H1 (cell line): Measurements from ENCODE around the gene CALCOCO2. TPM values are rescaled to one million over a fixed set of nuclear protein-coding genes. Genes with fewer than 3 reads are reported as not detected.

Experiments
- CTCF ChIA-PET: fragments of 300-600 bp; sonication (Branson Sonifier 250); formaldehyde crosslinking; loops from one replicate; lab custom pipeline; 2021; ENCODE audit not compliant: partially characterized antibody; lab: Charles Lee
- POLR2A ChIA-PET: fragments of 300-600 bp; sonication (Branson Sonifier 250); formaldehyde crosslinking; loops from one replicate; lab custom pipeline; 2021; ENCODE audit warnings: inconsistent platforms; ENCODE audit not compliant: partially characterized antibody; lab: Charles Lee
- DNase-seq, 2 experiments: peaks; one replicate each; pipeline versions ENCODE4 v3.0.0 to v3.0.0-alpha.2; 2010 to 2022; ENCODE audit warnings: low spot score in 2 of 2, low read depth in 1 of 2, mixed read lengths in 1 of 2
- FAIRE-seq: peaks from 2 replicates; lab custom pipeline; 2011; peaks lifted over from hg19 to GRCh38; lab: Jason Lieb, UNC
- H2AFZ ChIP-seq: 2 replicates; pipeline ENCODE4 v1.8.1; 2012; ENCODE audit warnings: low read length, inconsistent platforms
- H2AK5ac ChIP-seq: 2 replicates; pipeline ENCODE4 v1.6.1; 2013; ENCODE audit warnings: low read depth, low read length
- H2BK120ac ChIP-seq: replicated peaks from 2 replicates; pipeline ENCODE3; 2013; ENCODE audit warnings: low read depth, low read length, inconsistent platforms
- H2BK12ac ChIP-seq: 2 replicates; pipeline ENCODE4 v1.6.1; 2013; ENCODE audit warnings: low read depth, low read length
- H2BK15ac ChIP-seq: 2 replicates; pipeline ENCODE4 v1.6.1; 2013; ENCODE audit warnings: low read length
- H2BK20ac ChIP-seq: 2 replicates; pipeline ENCODE4 v1.6.1; 2013; ENCODE audit warnings: low read length
- H2BK5ac ChIP-seq: 2 replicates; pipeline ENCODE4 v1.6.1; 2013; ENCODE audit warnings: low read depth, low read length
- H3K14ac ChIP-seq: 2 replicates; pipeline ENCODE4 v1.6.1; 2013; ENCODE audit warnings: inconsistent platforms; ENCODE audit not compliant: insufficient read length
- H3K18ac ChIP-seq: 2 replicates; pipeline ENCODE4 v1.6.1; 2013; ENCODE audit warnings: low read length; ENCODE audit errors: extremely low read depth
- H3K23ac ChIP-seq: 2 replicates; pipeline ENCODE4 v1.6.1; 2013; ENCODE audit warnings: inconsistent platforms; ENCODE audit not compliant: insufficient read length
- H3K23me2 ChIP-seq: 2 replicates; pipeline ENCODE4 v1.6.1; 2013; ENCODE audit warnings: low read depth, low read length
- H3K27ac ChIP-seq: 2 replicates; pipeline ENCODE4 v1.6.1; 2011; ENCODE audit warnings: low read depth, low read length, inconsistent platforms
- H3K27me3 ChIP-seq, 4 experiments: replicated peaks in 1 of 4; 1 replicate in 1 of 4; 2 replicates in 3 of 4; pipeline versions ENCODE4 v1.6.1 to v1.8.1; 2011 to 2013; ENCODE audit warnings: low read length in 3 of 4, mild to moderate bottlenecking in 3 of 4, inconsistent platforms in 2 of 4, mixed read lengths in 2 of 4, moderate library complexity in 1 of 4; ENCODE audit not compliant: control insufficient read depth in 3 of 4, insufficient read depth in 3 of 4; ENCODE audit errors: extremely low read depth in 1 of 4
- H3K36me3 ChIP-seq, 4 experiments: 2 replicates each; pipeline versions ENCODE4 v1.6.1 to v1.8.1; 2011 to 2013; ENCODE audit warnings: mild to moderate bottlenecking in 4 of 4, low read length in 3 of 4, moderate library complexity in 2 of 4, control low read depth in 1 of 4, inconsistent platforms in 1 of 4; ENCODE audit not compliant: insufficient read depth in 4 of 4, control insufficient read depth in 2 of 4
- H3K4ac ChIP-seq: replicated peaks from 2 replicates; pipeline ENCODE3; 2013; ENCODE audit warnings: low read length, low read depth, mixed read lengths, inconsistent platforms; ENCODE audit not compliant: insufficient read length
- H3K4me1 ChIP-seq, 4 experiments: replicated peaks in 1 of 4; 1 replicate in 1 of 4; 2 replicates in 3 of 4; pipeline versions ENCODE4 v1.6.1 to v1.8.1; 2011 to 2013; ENCODE audit warnings: low read length in 3 of 4, inconsistent platforms in 2 of 4, mixed read lengths in 1 of 4; ENCODE audit not compliant: insufficient read depth in 4 of 4, control insufficient read depth in 3 of 4
- H3K4me2 ChIP-seq, 2 experiments: 2 replicates each; pipeline versions ENCODE4 v1.6.1 to v1.8.1; 2011 to 2013; ENCODE audit warnings: low read depth in 2 of 2, low read length in 2 of 2, control low read depth in 1 of 2, inconsistent platforms in 1 of 2, mild to moderate bottlenecking in 1 of 2; ENCODE audit not compliant: insufficient read depth in 1 of 2
- H3K4me3 ChIP-seq, 4 experiments: fragments of 200-600, 300-600 bp in 1 of 4; sonication (generic), shearing (Covaris generic), sonication (Bioruptor Twin) in 1 of 4; 2 replicates each; pipeline versions ENCODE4 v1.5.1 to v1.8.1; 2011 to 2016; ENCODE audit warnings: low read length in 4 of 4, low read depth in 3 of 4, control low read depth in 2 of 4, inconsistent platforms in 2 of 4, mild to moderate bottlenecking in 2 of 4, mixed read lengths in 1 of 4, moderate library complexity in 1 of 4; ENCODE audit not compliant: insufficient read depth in 2 of 4; ENCODE audit errors: extremely low read depth in 1 of 4
- H3K56ac ChIP-seq: replicated peaks from 2 replicates; pipeline ENCODE3; 2013; ENCODE audit warnings: low read depth, mild to moderate bottlenecking, mixed read lengths, low read length, inconsistent platforms; ENCODE audit not compliant: insufficient read length
- H3K79me1 ChIP-seq: 2 replicates; pipeline ENCODE4 v1.6.1; 2013; ENCODE audit warnings: low read depth, low read length, control low read depth
- H3K79me2 ChIP-seq, 2 experiments: 2 replicates each; pipeline versions ENCODE4 v1.6.1 to v1.8.1; 2012 to 2013; ENCODE audit warnings: low read length in 2 of 2, mild to moderate bottlenecking in 2 of 2, inconsistent platforms in 1 of 2; ENCODE audit not compliant: insufficient read depth in 2 of 2, control insufficient read depth in 1 of 2
- H3K9ac ChIP-seq, 4 experiments: replicated peaks in 1 of 4; 1 replicate in 1 of 4; 2 replicates in 3 of 4; pipeline versions ENCODE4 v1.6.1 to v1.8.1; 2011 to 2013; ENCODE audit warnings: low read depth in 3 of 4, low read length in 3 of 4, control low read depth in 2 of 4, mild to moderate bottlenecking in 2 of 4, moderate library complexity in 2 of 4, inconsistent platforms in 1 of 4; ENCODE audit errors: extremely low read depth in 1 of 4
- H3K9me3 ChIP-seq, 2 experiments: 2 replicates each; pipeline versions ENCODE4 v1.6.1 to v1.8.1; 2012 to 2013; ENCODE audit warnings: mild to moderate bottlenecking in 2 of 2, moderate library complexity in 2 of 2, control low read depth in 1 of 2, inconsistent platforms in 1 of 2, low read depth in 1 of 2, low read length in 1 of 2, mixed read lengths in 1 of 2; ENCODE audit not compliant: insufficient read depth in 2 of 2
- H4K20me1 ChIP-seq, 2 experiments: replicated peaks in 1 of 2; 2 replicates each; pipeline versions ENCODE3 to v1.8.1; 2011 to 2013; ENCODE audit warnings: inconsistent platforms in 2 of 2, low read length in 2 of 2, mild to moderate bottlenecking in 1 of 2; ENCODE audit not compliant: insufficient read depth in 2 of 2, control insufficient read depth in 1 of 2
- H4K5ac ChIP-seq: 2 replicates; pipeline ENCODE4 v1.6.1; 2013; ENCODE audit warnings: low read length, low read depth, mixed read lengths, inconsistent platforms; ENCODE audit not compliant: insufficient read length
- H4K8ac ChIP-seq: 2 replicates; pipeline ENCODE4 v1.8.0; 2013; ENCODE audit warnings: mild to moderate bottlenecking, moderate library complexity, low read length, inconsistent platforms; ENCODE audit not compliant: insufficient read depth; ENCODE audit errors: extremely low read depth
- H4K91ac ChIP-seq: replicated peaks from 2 replicates; pipeline ENCODE3; 2013; ENCODE audit warnings: low read length, mixed read lengths, inconsistent platforms; ENCODE audit not compliant: insufficient read length
- BACH1 ChIP-seq: IDR thresholded peaks from 2 replicates; pipeline ENCODE4 v1.6.1; 2012; ENCODE audit warnings: low read length, improper control_type of control experiment
- CBX8 ChIP-seq: fragments of 300-800, 300-1000 bp; sonication (generic); IDR thresholded peaks from 2 replicates; pipeline ENCODE4 v1.7.1; 2016; ENCODE audit warnings: low read depth, low read length, borderline replicate concordance
- CREB1 ChIP-seq: IDR thresholded peaks from 2 replicates; pipeline ENCODE4 v1.6.1; 2012; ENCODE audit warnings: inconsistent platforms
- CTBP2 ChIP-seq: IDR thresholded peaks from 2 replicates; pipeline ENCODE4 v1.7.0; 2011; ENCODE audit warnings: borderline replicate concordance, mild to moderate bottlenecking, moderate library complexity, mixed read lengths, low read length; ENCODE audit not compliant: insufficient read depth, insufficient read length
- MAFK ChIP-seq: IDR thresholded peaks from 2 replicates; pipeline ENCODE4 v1.6.1; 2012; ENCODE audit warnings: low read depth, mild to moderate bottlenecking, improper control_type of control experiment, low read length
- NRF1 ChIP-seq: IDR thresholded peaks from 2 replicates; pipeline ENCODE4 v1.6.1; 2011; ENCODE audit warnings: mild to moderate bottlenecking, low read depth, low read length, improper control_type of control experiment
- POLR2A ChIP-seq, 2 experiments: IDR thresholded peaks; 1 replicate in 1 of 2; 2 replicates in 1 of 2; pipeline ENCODE4 v1.6.1; 2011; ENCODE audit warnings: low read depth in 2 of 2, low read length in 2 of 2, mild to moderate bottlenecking in 2 of 2; ENCODE audit errors: control extremely low read depth in 1 of 2
- POLR2AphosphoS5 ChIP-seq: IDR thresholded peaks from 2 replicates; pipeline ENCODE4 v1.6.1; 2011; ENCODE audit warnings: low read depth, low read length
- ZNF274 ChIP-seq: IDR thresholded peaks from 2 replicates; pipeline ENCODE4 v1.7.0; 2012; ENCODE audit warnings: low read length, borderline replicate concordance; ENCODE audit errors: extremely low read depth
- WGBS, 2 experiments: shearing (Covaris generic) in 1 of 2; methylation state at CpG; one replicate each; pipeline versions ENCODE4 v1.1.6 to v1.1.7; 2013 to 2015; ENCODE audit warnings: low lambda C conversion rate in 2 of 2, mixed read lengths in 2 of 2, inconsistent platforms in 1 of 2, low coverage in 1 of 2, missing lambda C conversion rate in 1 of 2; ENCODE audit not compliant: insufficient replicate concordance in 2 of 2, insufficient coverage in 1 of 2, insufficient read length in 1 of 2; ENCODE audit errors: extremely low coverage in 1 of 2, missing lambda C conversion rate in 1 of 2; 5-methylcytosine and 5-hydroxymethylcytosine counted together
- polyA plus RNA-seq, 7 experiments: library from polyadenylated mRNA; depleted of rRNA in 3 of 7; stranded (reverse) in 5 of 7; unstranded in 2 of 7; fragments of >200 nt in 5 of 7; fragments of 200-250 nt in 2 of 7; gene quantifications; 1 replicate in 5 of 7; 2 replicates in 1 of 7; 4 replicates in 1 of 7; pipeline versions ENCODE4 v1.2.1 to v1.2.3, GENCODE V29; 2011 to 2013; ENCODE audit warnings: missing spikeins in 2 of 7, mixed read lengths in 2 of 7
- total RNA-seq: library from RNA; stranded (reverse); fragmentation: NEBNext Ultra II Directional; extraction: Animal tissue kit (Norgen Biotek cat#: 25700); gene quantifications from 2 replicates; pipeline ENCODE4 v1.2.1, GENCODE V29; 2021

The CALCOCO2 gene
- total and polyA plus RNA-seq, 2 of the 8 experiments (the other 6 are each of a cell fraction or from before 2014, with no cell fraction given): 12.1 to 31.8 TPM

DNA sequence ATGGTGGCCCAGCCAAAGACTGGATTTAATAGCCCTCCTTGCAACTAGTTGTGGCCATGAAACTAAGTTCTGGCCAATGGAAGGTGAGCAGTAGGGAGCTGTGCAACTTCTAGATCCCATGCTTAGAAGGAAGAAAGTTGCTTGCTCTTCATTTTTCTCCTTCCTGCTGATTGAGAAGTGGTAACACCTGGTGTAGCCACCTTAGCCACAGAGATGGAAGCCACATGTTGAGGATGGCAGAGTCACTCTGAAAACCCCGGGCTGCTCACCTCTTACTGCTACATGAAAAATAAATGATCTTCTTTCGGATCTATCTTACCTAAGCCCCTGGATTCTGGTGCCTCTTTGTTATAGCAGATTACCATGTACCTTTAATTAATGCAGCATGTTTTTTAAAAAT, 51.4 kb downstream of the CALCOCO2 start:
- no peak overlapping the region for H4K91ac ChIP-seq
- H3K18ac ChIP-seq: no peak overlapping the region
- no peak overlapping the region for H2BK5ac ChIP-seq
- no peak for TF ChIP-seq CBX8
- TF ChIP-seq NRF1: no peak
- no peak for TF ChIP-seq MAFK
- TF ChIP-seq ZNF274: no peak
- TF ChIP-seq CREB1: no peak
- TF ChIP-seq CTBP2: no peak
- TF ChIP-seq POLR2A (IDR thresholded peaks at IDR 0.05; ENCODE audit: control extremely low read depth in 1 of 2, low read depth in 2 of 2, low read length in 2 of 2): no peak
- no peak for TF ChIP-seq POLR2AphosphoS5
- TF ChIP-seq BACH1: no peak
- H3K27me3 ChIP-seq: no peaks in the 10 kb centered on the region; a peak in 1 of 7 replicates
- H3K9me3 ChIP-seq: no peaks in the 10 kb centered on the region
- 83% methylated on average over 2 of the region's 2 CpGs; no CpG with 5 or more reads in 1 of the 2 experiments for WGBS, 2 experiments
- POLR2A ChIA-PET: no interaction called here
- no peak overlapping the region for H2BK20ac ChIP-seq
- no peak overlapping the region for H3K4me3 ChIP-seq
- no peaks in the 10 kb centered on the region for H4K20me1 ChIP-seq
- H4K8ac ChIP-seq: no peak overlapping the region
- H3K9ac ChIP-seq: no peak overlapping the region
- FAIRE-seq (no peak), DNase-seq (no peak)
- H3K79me1 ChIP-seq: no peaks in the 10 kb centered on the region
- H3K14ac ChIP-seq: no peak overlapping the region
- no peak overlapping the region for H2BK12ac ChIP-seq
- H3K23me2 ChIP-seq: no peaks in the 10 kb centered on the region
- no peaks in the 10 kb centered on the region for H3K79me2 ChIP-seq
- H3K56ac ChIP-seq: no peak overlapping the region
- H4K5ac ChIP-seq: no peak overlapping the region
- H3K4me2 ChIP-seq: no peak overlapping the region
- no peak overlapping the region for H3K27ac ChIP-seq
- no peak overlapping the region for H2BK15ac ChIP-seq
- no peak overlapping the region for H2AFZ ChIP-seq
- H3K23ac ChIP-seq: no peak overlapping the region
- no peaks in the 10 kb centered on the region for H3K36me3 ChIP-seq
- H2BK120ac ChIP-seq: no peak overlapping the region
- no peak overlapping the region for H2AK5ac ChIP-seq
- no peaks in the 10 kb centered on the region for H3K4me1 ChIP-seq
- H3K4ac ChIP-seq: no peak overlapping the region
- CTCF ChIA-PET: interaction anchor here (0.6 to 63.3 kb wide), 6 partner anchors 50 to 392 kb away, joined by 3 to 2590 read pairs (median 38); partner anchors contain the start of genes CALCOCO2, HOXB13, PRAC1 and PRAC2
